Posterior cingulate gyrus (tissue), 11 donors: Measurements from ENCODE around the gene TMC1.
A peak's percentile ranks its signal among the peaks of the same experiment; 100 is the strongest.
"Not testable (repeated sequence)": the region's sequence is repeated elsewhere in the genome, so short reads cannot be mapped to it uniquely, and the experiment has no call there.

Source experiments
- DNase-seq, 10 donors: peaks; one replicate each; pipeline versions ENCODE4 v3.0.0 to v3.0.0-alpha.2; 2020 to 2021; ENCODE audit warnings: mixed read lengths in 3 of 10
- intact Hi-C: fragments of 100-400 bp; cut with DNase I; formaldehyde crosslinking; loops from one replicate; pipeline ENCODE4 v1.15.1; 2023

Gene TMC1

GRCh38 chr9:72521416-72521815, at the start of gene TMC1:
TMC1 (plus strand) TSS chr9:72521608; CDS start chr9:72648649, 127,041 bp downstream.
- intact Hi-C loops, DNase-seq: not testable (repeated sequence)

GRCh38 chr9:72473474-72474261, 47.7 kb upstream of the TMC1 start:
- intact Hi-C loops, result no loop called here
- no peak for DNase-seq

- intact Hi-C loops, result no loop called here
- DNase-seq, result no peak
Observed at GRCh38 chr9:72474676-72475075, 46.7 kb upstream of the TMC1 start.

GRCh38 chr9:72476100-72476499, 45.3 kb upstream of the TMC1 start:
- intact Hi-C loops, result no loop called here
- DNase-seq, result no peak

GRCh38 chr9:72476617-72477437, 44.6 kb upstream of the TMC1 start:
- no peak for DNase-seq
- intact Hi-C loops, result no loop called here

- intact Hi-C loops, result no loop called here
- peak in 1 of 10 donors; percentile 28 for DNase-seq
Observed at GRCh38 chr9:72477930-72478518, 43.4 kb upstream of the TMC1 start.

GRCh38 chr9:72478966-72479365, 42.4 kb upstream of the TMC1 start:
- intact Hi-C loops, result no loop called here
- DNase-seq, result no peak

GRCh38 chr9:72480261-72480660, 41.1 kb upstream of the TMC1 start:
- DNase-seq, result peak in 1 of 10 donors; percentile 24
- intact Hi-C loops, result loop anchor here (10.0 kb wide), 1 partner anchor 115 kb away; the partner anchor contains the start of gene ZFAND5

- intact Hi-C loops, result loop anchor here (10.0 kb wide), 1 partner anchor 116 kb away; the partner anchor contains the start of gene ZFAND5
- DNase-seq, result no peak
Observed at GRCh38 chr9:72480921-72481320, 40.5 kb upstream of the TMC1 start.

- intact Hi-C loops, result loop anchor here (10.0 kb wide), 1 partner anchor 121 kb away; the partner anchor contains the start of gene ZFAND5
- DNase-seq, result no peak
Observed at GRCh38 chr9:72485821-72486593, 35.4 kb upstream of the TMC1 start.

- intact Hi-C loops, result loop anchor here (10.0 kb wide), 1 partner anchor 122 kb away; the partner anchor contains the start of gene ZFAND5
- DNase-seq, result no peak
Observed at GRCh38 chr9:72486594-72486955, 34.8 kb upstream of the TMC1 start.

GRCh38 chr9:72487665-72488064, 33.7 kb upstream of the TMC1 start:
- intact Hi-C loops, result loop anchor here (10.0 kb wide), 1 partner anchor 123 kb away; the partner anchor contains the start of gene ZFAND5

GRCh38 chr9:72489986-72490385, 31.4 kb upstream of the TMC1 start:
- intact Hi-C loops, result loop anchor here (10.0 kb wide), 1 partner anchor 125 kb away; the partner anchor contains the start of gene ZFAND5
- DNase-seq, result no peak

More at GRCh38 chr9:72487665-72488064, 33.7 kb upstream of the TMC1 start:
- DNase-seq, result not testable (repeated sequence)

GRCh38 chr9:72491242-72491641, 30.2 kb upstream of the TMC1 start:
- intact Hi-C loops, result no loop called here
- no peak for DNase-seq

GRCh38 chr9:72494051-72494450, 27.4 kb upstream of the TMC1 start:
- intact Hi-C loops, result no loop called here
- no peak for DNase-seq

GRCh38 chr9:72497447-72498046, 23.9 kb upstream of the TMC1 start:
- DNase-seq, result no peak
- intact Hi-C loops, result no loop called here

- DNase-seq, result no peak
- intact Hi-C loops, result no loop called here
Observed at GRCh38 chr9:72506615-72507014, 14.8 kb upstream of the TMC1 start.

- DNase-seq, result no peak
Observed at GRCh38 chr9:72509053-72509452, 12.4 kb upstream of the TMC1 start.

GRCh38 chr9:72509635-72510034, 11.8 kb upstream of the TMC1 start:
- intact Hi-C loops, result no loop called here
- no peak for DNase-seq

More at GRCh38 chr9:72509053-72509452, 12.4 kb upstream of the TMC1 start:
- intact Hi-C loops, result no loop called here
